Astrocyte (in vitro differentiated cells and primary cell): ENCODE data around the gene UGT1A5. TPM values are rescaled to one million over a fixed set of nuclear protein-coding genes. Genes with fewer than 3 reads are reported as not detected.

Source experiments
- DNase-seq: peaks from one replicate; pipeline ENCODE4 v3.0.0-alpha.2; 2010; ENCODE audit warnings: low read depth
- FAIRE-seq: peaks from 2 replicates; lab custom pipeline; 2011; peaks lifted over from hg19 to GRCh38; lab: Jason Lieb, UNC
- H2AFZ ChIP-seq: 2 replicates; pipeline ENCODE4 v1.6.0; 2012; ENCODE audit warnings: low read depth, low read length, inconsistent platforms
- H3K27ac ChIP-seq: 2 replicates; pipeline ENCODE4 v1.5.1; 2011; ENCODE audit warnings: low read depth, low read length, inconsistent platforms
- H3K27me3 ChIP-seq: 2 replicates; pipeline ENCODE4 v1.6.0; 2011; ENCODE audit warnings: low read length, inconsistent platforms; ENCODE audit not compliant: insufficient read depth
- H3K36me3 ChIP-seq: 2 replicates; pipeline ENCODE4 v1.5.1; 2011; ENCODE audit warnings: low read length, inconsistent platforms; ENCODE audit not compliant: insufficient read depth
- H3K4me1 ChIP-seq: 2 replicates; pipeline ENCODE4 v1.5.1; 2011; ENCODE audit warnings: low read length, inconsistent platforms; ENCODE audit not compliant: insufficient read depth
- H3K4me2 ChIP-seq: 2 replicates; pipeline ENCODE4 v1.6.0; 2012; ENCODE audit warnings: low read length, inconsistent platforms
- H3K4me3 ChIP-seq: 2 replicates; pipeline ENCODE4 v1.5.1; 2011; ENCODE audit warnings: low read depth, mild to moderate bottlenecking, low read length, inconsistent platforms; ENCODE audit not compliant: insufficient read depth
- H3K79me2 ChIP-seq: 2 replicates; pipeline ENCODE4 v1.6.0; 2012; ENCODE audit warnings: mild to moderate bottlenecking, low read length, inconsistent platforms; ENCODE audit not compliant: insufficient read depth
- H3K9ac ChIP-seq: 2 replicates; pipeline ENCODE4 v1.6.0; 2012; ENCODE audit warnings: mild to moderate bottlenecking, low read length, inconsistent platforms
- H3K9me3 ChIP-seq: 2 replicates; pipeline ENCODE4 v1.5.1; 2012; ENCODE audit warnings: low read depth, mild to moderate bottlenecking, low read length, inconsistent platforms; ENCODE audit not compliant: insufficient read depth
- H4K20me1 ChIP-seq: 2 replicates; pipeline ENCODE4 v1.6.0; 2012; ENCODE audit warnings: low read length, inconsistent platforms; ENCODE audit not compliant: insufficient read depth
- H3K27ac Mint-ChIP-seq: one replicate; pipeline ENCODE4 v1.8.0; 2021; ENCODE audit warnings: mild to moderate bottlenecking, mixed read lengths; ENCODE audit not compliant: unreplicated experiment
- H3K27me3 Mint-ChIP-seq: one replicate; pipeline ENCODE4 v1.8.0; 2021; ENCODE audit warnings: low read depth, mixed read lengths; ENCODE audit not compliant: unreplicated experiment
- H3K36me3 Mint-ChIP-seq: one replicate; pipeline ENCODE4 v1.8.0; 2021; ENCODE audit warnings: low read depth, mixed read lengths; ENCODE audit not compliant: unreplicated experiment
- H3K4me1 Mint-ChIP-seq: one replicate; pipeline ENCODE4 v1.8.0; 2021; ENCODE audit warnings: low read depth, mixed read lengths; ENCODE audit not compliant: unreplicated experiment
- H3K4me3 Mint-ChIP-seq: one replicate; pipeline ENCODE4 v1.8.0; 2021; ENCODE audit warnings: mild to moderate bottlenecking, moderate library complexity, mixed read lengths; ENCODE audit not compliant: unreplicated experiment
- H3K9me3 Mint-ChIP-seq: one replicate; pipeline ENCODE4 v1.8.0; 2021; ENCODE audit warnings: mild to moderate bottlenecking, mixed read lengths; ENCODE audit not compliant: unreplicated experiment
- EZH2 ChIP-seq: IDR thresholded peaks from 2 replicates; pipeline ENCODE4 v1.6.1; 2012; ENCODE audit warnings: mild to moderate bottlenecking, low read length, inconsistent platforms; ENCODE audit not compliant: insufficient read depth
- total RNA-seq: library from RNA; stranded (reverse); gene quantifications from 2 replicates; pipeline ENCODE4 v1.2.1, GENCODE V29; 2021
- TF ChIP-seq, protein P1 (sequence below): IDR thresholded peaks from 2 replicates; pipeline ENCODE4 v1.5.1; 2011; ENCODE audit warnings: low read depth, mild to moderate bottlenecking, inconsistent platforms, low read length, moderate library complexity; ENCODE audit not compliant: insufficient read depth

UGT1A5 gene
- total RNA-seq, 1 donor from 2014 or later: not detected

DNA sequence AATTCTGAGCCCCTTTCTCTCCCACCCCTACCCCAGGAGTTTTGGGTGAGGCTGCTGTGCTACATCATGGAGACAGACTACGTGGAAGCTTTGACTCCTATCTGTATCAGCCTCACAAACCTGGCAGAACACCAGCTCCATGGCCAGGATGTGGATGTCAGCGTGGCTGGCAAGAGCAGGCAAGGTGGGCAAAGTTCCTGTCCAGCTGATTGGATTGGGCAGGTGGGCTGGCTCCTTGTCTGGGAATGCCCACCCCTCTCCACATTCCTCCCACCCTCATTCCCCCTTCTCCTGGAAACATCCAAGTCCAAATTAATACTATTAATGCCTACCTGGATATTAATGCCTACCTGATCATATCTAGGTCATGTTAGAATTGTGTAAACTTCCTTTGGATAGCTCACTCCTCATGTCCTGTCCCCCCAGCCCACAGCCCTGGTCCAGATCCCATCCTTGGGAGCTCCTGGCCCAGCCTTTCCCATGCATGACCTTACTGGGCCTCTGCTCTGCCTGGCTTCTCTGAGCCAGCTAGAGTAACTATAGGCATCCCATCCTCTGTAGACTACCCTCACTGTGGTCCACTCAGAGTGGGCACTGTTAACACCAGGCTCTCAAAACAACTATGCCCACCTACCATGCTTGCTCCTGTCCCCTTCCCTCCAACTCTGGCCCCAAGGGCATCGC lies 89.6 kb downstream of the UGT1A5 start:
- peaks cover 4% of the 10 kb centered on the region for H3K9me3 Mint-ChIP-seq
- no peak overlapping the region for H3K27ac Mint-ChIP-seq
- H3K4me3 Mint-ChIP-seq: no peak overlapping the region
- no peaks in the 10 kb centered on the region for H3K36me3 Mint-ChIP-seq
- Histone ChIP-seq H3K9ac (no peak overlapping the region), H3K4me3 (no peak overlapping the region), H3K36me3 (no peaks in the 10 kb centered on the region), H2AFZ (no peak overlapping the region), H4K20me1 (no peaks in the 10 kb centered on the region), H3K4me1 (peaks cover 5% of the 10 kb centered on the region), H3K27me3 (peaks cover 4% of the 10 kb centered on the region), H3K9me3 (no peaks in the 10 kb centered on the region), H3K27ac (no peak overlapping the region), H3K4me2 (no peak overlapping the region), H3K79me2 (no peaks in the 10 kb centered on the region)
- H3K4me1 Mint-ChIP-seq: peaks cover 4% of the 10 kb centered on the region
- no peak for FAIRE-seq
- no peak for DNase-seq
- peaks cover 41% of the 10 kb centered on the region for H3K27me3 Mint-ChIP-seq
- TF ChIP-seq EZH2: no peak
- TF ChIP-seq, protein P1, sequence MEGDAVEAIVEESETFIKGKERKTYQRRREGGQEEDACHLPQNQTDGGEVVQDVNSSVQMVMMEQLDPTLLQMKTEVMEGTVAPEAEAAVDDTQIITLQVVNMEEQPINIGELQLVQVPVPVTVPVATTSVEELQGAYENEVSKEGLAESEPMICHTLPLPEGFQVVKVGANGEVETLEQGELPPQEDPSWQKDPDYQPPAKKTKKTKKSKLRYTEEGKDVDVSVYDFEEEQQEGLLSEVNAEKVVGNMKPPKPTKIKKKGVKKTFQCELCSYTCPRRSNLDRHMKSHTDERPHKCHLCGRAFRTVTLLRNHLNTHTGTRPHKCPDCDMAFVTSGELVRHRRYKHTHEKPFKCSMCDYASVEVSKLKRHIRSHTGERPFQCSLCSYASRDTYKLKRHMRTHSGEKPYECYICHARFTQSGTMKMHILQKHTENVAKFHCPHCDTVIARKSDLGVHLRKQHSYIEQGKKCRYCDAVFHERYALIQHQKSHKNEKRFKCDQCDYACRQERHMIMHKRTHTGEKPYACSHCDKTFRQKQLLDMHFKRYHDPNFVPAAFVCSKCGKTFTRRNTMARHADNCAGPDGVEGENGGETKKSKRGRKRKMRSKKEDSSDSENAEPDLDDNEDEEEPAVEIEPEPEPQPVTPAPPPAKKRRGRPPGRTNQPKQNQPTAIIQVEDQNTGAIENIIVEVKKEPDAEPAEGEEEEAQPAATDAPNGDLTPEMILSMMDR: no peak

DNA sequence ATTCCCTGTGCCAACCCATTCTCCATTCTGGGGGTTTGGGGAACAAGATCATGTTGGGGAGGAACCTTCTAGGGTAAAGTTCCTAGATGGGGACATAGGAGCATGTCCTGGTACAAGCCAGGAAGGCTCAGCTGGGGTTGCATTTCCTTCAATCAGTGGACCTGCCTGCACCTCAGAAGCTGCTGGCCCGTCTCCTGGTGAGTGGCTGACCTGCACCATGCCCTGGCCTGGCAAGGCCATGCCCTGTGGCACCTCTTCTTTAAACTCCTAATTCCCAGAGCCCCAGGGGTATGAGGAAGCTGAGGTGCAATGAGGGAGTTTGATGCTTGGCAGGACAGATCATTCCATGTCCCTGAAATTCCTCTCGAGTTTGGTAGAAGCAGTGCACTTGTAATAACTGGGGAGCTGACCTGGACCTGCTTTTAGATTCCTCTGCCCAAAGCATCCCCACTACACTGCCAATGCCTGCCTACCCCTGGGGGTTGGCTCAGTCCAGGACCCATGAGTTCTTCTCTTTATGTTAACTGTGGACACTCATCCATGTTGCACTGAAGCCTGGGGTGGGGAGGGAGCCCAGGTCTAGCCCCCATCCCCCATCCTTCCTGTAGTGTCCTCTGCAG lies 90.7 kb downstream of the UGT1A5 start:
- H3K9ac ChIP-seq: no peak overlapping the region
- H3K9me3 ChIP-seq: no peaks in the 10 kb centered on the region
- H3K79me2 ChIP-seq: no peaks in the 10 kb centered on the region
- H2AFZ ChIP-seq: no peak overlapping the region
- H3K36me3 ChIP-seq: no peaks in the 10 kb centered on the region
- peaks cover 4% of the 10 kb centered on the region for H3K27me3 ChIP-seq
- no peak for DNase-seq
- H3K4me1 Mint-ChIP-seq: peaks cover 4% of the 10 kb centered on the region
- no peak overlapping the region for H3K4me2 ChIP-seq
- no peaks in the 10 kb centered on the region for H3K36me3 Mint-ChIP-seq
- H3K4me1 ChIP-seq: peaks cover 5% of the 10 kb centered on the region
- no peak for TF ChIP-seq EZH2
- TF ChIP-seq, protein P1: no peak
- H3K9me3 Mint-ChIP-seq: peaks cover 4% of the 10 kb centered on the region
- no peak overlapping the region for H3K27ac ChIP-seq
- no peak overlapping the region for H3K4me3 ChIP-seq
- H3K4me3 Mint-ChIP-seq: no peak overlapping the region
- H3K27ac Mint-ChIP-seq: no peak overlapping the region
- peaks cover 40% of the 10 kb centered on the region for H3K27me3 Mint-ChIP-seq
- FAIRE-seq: no peak
- H4K20me1 ChIP-seq: no peaks in the 10 kb centered on the region

DNA sequence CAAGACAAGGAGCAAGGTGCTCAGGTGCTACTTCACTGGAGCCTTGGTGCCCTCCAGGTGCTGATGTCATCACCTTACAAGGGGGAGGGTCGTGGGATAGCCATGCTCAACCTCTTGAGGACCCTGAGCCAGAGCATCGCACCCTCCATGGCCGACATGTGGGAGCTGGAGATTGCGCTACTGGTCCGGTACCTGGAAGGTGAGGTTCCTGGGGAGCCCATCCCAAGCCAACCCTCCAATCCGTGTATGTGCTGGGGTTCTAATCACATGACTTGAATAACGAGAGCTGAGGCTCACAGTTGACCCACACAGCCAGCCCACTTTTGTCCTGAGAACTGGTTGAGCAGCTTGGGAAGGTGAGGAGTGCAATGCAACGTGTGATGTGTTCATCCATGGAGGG lies 91.3 kb downstream of the UGT1A5 start:
- Histone ChIP-seq H3K36me3 (no peaks in the 10 kb centered on the region), H3K79me2 (no peaks in the 10 kb centered on the region), H3K27ac (no peak overlapping the region), H3K9ac (no peak overlapping the region), H3K4me1 (peaks cover 5% of the 10 kb centered on the region), H2AFZ (no peak overlapping the region), H3K9me3 (no peaks in the 10 kb centered on the region), H3K27me3 (peaks cover 4% of the 10 kb centered on the region), H4K20me1 (no peaks in the 10 kb centered on the region), H3K4me2 (no peak overlapping the region), H3K4me3 (no peak overlapping the region)
- FAIRE-seq (no peak), DNase-seq (no peak)
- Mint-ChIP-seq H3K27ac (no peak overlapping the region), H3K4me1 (peaks cover 4% of the 10 kb centered on the region), H3K36me3 (no peaks in the 10 kb centered on the region), H3K9me3 (peaks cover 3% of the 10 kb centered on the region), H3K27me3 (peaks cover 44% of the 10 kb centered on the region), H3K4me3 (no peak overlapping the region)
- TF ChIP-seq EZH2: no peak
- TF ChIP-seq, protein P1: no peak
